IPS-11a (cell line): ENCODE data around the gene SLC32A1.

Experiments used
- H3K4me3 ChIP-seq: one replicate; pipeline ENCODE4 v1.5.1; 2013; ENCODE audit warnings: low read depth, low read length, control low read depth

Gene SLC32A1

DNA sequence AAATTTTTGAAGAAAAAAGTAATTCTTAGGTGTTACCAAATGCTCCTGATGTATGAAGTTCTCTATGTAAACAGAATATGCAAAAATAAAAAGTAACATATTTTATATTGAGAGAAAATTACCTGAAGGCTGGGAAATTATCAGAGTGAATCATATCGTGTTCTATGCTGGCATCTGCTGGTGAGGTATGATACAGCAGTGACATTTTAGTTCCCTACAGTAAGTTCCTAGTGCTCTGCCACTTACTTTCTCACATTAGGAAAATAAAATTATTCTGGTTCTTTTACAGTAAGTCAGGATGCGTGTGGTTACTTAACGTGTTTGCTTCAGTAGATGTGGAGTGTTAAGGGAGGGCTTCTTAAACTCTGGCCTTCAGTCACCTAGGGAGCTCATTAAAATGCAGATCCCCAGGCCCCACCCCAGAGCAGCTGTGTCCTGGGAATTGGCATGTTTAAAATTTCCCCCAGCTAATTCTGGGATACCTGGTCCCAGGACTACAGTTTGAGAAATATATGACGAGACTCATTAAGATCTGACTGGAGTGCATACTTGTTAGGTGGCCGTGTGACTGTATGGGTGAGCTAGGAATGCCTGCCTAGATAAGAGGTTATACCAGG lies 27.2 kb downstream of the SLC32A1 start:
- no peak overlapping the region for H3K4me3 ChIP-seq

DNA sequence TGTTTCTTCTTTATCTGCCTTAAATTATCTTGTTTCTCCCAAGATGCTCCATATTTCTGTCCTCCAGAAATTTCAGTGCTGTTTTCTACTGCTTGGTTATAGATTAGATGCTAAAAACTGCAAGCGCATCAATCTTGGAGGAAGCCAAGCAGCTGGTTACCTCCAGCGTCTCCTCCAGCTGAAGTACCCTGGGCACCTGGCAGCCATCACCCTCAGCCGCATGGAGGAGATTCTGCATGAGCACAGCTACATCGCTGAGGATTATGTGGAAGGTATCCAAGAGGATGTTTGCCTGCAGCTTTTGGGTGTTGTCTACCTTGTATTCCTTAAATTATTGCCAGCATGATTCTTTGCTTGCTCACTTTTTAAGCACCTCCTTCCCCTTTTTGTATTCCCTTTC lies 27.7 kb downstream of the SLC32A1 start:
- no peak overlapping the region for H3K4me3 ChIP-seq

DNA sequence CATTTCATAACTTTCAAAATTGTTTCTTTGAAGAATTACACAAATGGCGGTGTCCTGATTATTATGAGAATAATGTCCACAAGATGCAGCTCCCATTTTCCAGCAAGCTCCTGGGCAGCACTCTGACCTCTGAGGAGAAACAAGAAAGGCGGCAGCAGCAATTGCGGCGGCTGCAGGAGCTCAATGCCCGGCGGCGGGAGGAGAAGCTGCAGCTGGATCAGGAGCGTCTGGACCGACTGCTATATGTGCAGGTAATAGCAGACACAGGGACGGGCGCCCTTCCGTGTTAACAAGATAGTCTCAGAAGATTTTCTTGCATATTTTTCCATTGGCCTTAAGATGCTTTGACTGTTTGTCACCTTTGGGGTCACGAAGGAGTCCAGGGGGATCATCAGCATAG lies 30.6 kb downstream of the SLC32A1 start:
- H3K4me3 ChIP-seq = no peak overlapping the region

DNA sequence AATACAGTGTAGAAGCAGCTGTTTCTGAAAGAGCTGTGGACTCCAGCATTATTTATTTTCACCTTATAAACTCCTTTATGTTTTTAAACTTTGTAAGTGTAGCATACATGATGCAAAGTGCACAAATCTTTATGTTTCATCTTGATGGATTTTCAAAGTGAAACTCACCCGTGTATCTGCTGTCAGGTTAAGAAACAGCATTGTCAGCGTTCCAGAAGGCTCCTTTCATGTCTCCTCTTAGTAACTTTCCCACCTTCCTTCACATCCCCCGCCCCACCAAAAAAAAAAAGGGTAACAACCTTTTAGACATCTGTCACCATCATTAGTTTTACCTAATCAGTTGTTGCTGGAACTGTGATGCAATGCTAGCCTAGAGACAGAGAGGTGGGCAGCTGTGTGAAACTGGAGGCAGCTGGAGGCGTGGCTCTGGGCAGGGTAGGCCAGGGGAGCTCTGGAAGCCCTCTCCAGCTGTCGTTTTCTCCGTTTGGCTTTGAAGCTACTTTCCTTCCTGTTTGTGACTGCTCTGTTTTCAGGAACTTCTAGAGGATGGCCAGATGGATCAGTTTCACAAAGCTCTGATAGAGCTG lies 31.1 kb downstream of the SLC32A1 start:
- H3K4me3 ChIP-seq = no peak overlapping the region

DNA sequence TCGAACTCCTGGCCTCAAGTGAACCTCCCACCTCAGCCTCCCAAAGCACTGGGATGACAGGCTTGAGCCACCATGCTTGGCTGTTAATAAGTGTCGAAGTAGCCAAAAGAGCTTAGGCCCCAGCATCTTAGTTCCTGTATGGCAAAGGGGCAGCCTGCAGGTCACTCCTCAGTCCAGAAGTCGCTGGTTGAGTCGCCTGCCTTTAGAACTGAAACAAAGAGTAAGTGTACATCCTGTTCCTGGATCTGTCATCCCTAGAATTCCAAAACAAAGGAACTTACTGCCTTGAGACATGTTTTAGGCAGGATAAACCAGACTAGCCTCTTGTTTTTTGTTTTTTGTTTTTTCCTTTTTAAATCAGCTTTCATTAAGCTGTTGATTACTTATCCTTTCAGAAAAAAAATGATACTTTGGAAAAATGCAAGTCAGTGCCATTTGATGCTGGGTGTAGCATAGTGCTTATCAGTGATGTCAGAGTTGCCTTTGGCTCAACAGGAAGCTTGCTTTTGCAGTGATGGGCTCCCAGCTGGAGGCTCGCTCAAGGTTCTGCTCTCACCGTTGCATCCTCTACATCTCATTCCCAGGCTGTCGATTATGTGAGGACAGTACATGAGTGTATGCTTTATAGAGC lies 33.0 kb downstream of the SLC32A1 start:
- no peak overlapping the region for H3K4me3 ChIP-seq

DNA sequence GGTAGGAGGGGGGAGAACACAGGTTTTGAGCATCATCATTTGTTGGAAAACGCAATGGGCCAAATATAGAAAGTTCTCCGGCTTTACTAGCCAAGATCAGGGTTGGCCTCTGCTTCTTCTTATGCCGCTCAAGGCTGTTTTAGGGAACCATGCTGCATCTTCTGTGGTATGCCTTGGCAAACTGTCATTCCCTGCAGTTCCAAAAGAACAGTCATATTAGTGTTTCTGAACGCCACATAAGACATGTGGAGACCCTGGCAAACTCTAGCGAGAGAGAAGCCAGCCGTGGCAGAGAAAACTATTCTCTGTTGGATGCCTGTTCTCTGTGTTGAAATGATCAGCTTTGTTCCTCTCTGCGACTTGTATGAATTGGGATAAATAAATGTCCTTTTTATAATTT lies 34.8 kb downstream of the SLC32A1 start:
- no peak overlapping the region for H3K4me3 ChIP-seq

DNA sequence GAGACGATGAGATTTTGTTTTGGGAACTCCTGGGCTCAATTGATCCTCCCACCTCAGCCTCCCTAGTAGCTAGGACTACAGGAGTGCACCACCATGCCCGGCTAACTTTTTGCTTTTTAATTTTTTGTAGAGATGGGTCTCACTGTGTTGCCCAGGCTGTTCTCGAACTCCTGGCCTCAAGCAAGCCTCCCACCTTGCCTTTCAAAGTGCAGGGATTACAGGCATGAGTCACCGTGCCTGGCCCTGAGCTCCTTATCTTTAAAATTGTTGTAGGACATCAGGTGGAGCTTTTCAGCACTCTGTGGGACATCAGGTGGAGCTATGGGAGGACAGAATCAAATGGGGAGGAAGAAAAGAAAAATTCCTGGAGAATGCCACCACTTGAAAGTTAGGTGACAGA lies 36.7 kb downstream of the SLC32A1 start:
- H3K4me3 ChIP-seq = no peak overlapping the region

DNA sequence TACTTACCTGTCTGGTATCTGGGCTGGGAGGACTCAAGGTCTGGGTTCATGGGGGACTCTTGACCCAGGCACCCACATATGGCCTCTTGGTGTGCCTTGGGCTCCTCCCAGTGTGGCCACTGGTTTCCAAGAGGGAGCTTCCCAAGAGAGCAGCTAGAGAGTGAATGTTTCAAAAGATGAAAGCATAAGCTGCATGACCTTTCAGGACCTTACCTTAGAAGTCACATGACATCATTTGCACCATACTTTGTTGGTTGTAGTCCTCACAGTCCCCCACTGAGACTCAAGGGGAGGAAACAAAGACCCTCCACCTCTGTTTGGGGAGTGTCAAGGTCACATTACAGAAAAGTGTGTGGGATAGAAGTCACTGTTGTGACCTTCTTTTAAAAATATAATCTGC lies 37.9 kb downstream of the SLC32A1 start:
- H3K4me3 ChIP-seq = no peak overlapping the region

DNA sequence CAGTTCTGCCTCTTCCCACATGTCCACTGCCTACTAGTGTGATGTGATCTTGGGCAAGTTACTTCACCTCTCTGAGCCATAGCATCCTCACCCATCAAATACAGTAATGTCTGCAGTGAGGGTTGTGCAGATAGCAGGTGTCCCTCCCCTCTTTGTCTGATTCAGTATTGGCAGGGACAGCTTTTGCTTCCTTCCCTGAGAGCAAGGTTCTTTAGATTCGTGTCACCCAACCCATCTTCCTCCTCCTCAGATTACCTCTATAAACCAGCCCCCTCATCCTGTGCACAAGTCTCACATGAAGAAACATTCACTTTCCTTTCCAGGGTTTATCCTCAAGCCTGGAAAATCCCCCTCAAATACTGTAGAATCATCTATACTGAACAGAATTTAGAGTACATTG lies 39.3 kb downstream of the SLC32A1 start:
- H3K4me3 ChIP-seq = no peak overlapping the region

DNA sequence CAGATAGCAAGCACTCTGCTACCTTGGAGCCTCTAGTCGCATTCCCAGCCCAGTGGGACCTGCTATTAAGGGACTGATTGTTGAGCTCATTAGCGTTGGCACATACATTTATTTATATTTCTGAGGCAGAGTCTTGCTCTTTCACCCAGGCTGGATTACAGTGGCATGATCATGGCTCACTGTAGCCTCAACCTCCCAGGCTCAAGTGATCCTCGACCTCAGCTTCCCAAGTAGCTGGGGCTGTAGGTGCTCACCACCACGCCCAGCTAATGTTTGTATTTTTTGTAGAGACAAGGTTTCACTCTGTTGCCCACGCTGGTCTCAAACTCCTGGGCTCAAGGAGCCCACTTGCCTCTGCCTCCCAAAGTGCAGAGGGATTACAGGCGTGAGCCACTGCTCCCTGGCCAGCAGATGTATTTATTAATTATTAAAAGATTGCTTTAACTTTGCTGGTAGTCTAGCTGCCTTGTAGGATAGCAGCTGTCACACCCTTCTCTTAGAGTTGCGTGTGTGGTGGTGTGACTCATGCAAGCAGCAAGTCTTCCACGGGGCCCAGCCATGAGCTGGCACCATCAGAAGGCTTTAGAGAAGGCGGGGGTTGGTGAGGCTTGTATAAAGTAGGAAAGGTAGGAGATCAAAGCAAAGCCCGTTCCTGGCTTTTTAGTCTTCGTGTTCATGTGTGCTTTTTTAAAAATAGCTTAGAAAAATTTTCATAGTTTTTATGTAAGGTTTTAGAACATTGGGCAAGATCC lies 40.5 kb downstream of the SLC32A1 start:
- H3K4me3 ChIP-seq = no peak overlapping the region

DNA sequence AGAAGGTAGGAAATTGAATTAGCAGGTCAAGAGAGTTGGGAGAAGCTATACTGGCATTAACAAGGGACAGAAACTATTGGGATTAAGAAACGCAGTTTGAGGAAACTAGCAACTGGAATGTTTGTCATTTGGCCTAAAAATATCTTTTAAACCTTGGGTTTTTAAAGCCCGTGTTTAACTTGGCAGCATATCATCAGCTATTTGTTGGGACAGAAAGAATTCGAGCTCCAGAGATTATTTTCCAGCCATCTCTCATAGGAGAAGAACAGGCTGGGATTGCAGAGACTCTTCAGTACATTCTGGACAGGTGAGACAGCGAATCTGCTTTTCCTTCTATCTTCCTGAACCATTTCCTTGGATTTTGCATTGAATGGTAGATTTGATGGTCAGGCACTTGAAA lies 41.8 kb downstream of the SLC32A1 start:
- H3K4me3 ChIP-seq = no peak overlapping the region

DNA sequence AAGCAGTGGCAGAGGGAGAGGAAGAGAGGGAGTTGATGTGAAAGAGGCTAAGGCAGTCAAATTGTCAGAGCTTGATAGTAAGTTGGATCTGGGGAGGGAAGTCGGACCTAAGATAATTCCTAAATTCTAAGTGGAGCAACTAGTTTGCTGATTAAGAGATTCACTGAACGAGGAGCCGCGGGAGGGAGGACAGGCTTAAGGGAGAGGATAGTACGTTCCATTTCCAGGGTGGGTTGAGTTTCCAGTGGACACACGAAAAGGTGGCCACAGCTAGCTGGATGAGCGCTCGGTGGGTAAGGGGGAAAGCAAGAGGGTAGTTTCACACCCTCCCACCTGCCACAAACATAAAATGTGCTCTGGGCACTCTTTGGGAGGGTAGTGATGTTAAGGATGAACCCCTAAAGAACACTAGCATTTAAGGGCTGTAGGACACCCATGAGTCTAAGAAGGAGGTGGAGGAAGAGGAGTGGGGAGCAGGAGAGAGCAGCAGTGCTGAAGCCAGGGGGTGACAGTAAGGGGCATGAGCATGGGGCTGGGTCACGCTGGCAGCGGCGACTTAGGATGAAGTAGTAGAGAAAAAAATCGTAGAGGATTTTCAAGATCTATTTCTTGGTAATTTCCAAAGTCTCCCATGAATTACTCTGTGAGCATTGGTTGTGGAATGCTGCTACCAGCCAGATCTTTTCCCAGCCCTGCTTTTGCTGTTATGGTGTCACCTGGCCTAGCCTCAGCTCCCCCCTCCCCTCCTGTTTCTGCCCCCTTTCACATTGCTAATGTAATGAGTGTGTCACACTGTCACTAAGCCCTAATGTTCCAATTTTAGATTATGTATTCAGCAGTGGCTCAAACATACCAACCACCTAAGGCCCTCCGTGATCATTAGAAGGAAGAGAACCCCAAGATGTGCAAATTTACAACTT lies 45.4 kb downstream of the SLC32A1 start:
- H3K4me3 ChIP-seq = no peak overlapping the region

DNA sequence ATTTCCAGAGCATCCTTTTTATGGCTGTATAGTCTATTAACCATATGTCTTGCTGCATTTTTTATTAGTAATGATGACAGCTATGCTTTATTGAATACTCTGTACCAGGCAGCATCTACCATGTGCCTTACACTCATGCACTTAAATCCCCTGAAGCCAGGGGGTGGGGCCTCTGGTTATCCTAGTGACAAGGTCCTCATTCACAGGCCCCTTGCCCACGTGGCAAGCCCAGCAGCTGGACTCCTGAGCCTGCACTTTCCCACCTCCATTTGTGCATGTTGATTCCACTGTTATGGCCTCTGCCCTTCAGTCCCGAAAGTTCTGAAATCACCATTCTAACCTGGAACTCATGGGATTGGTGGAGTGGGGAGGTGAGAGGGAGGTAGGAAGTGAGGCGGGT lies 46.3 kb downstream of the SLC32A1 start:
- no peak overlapping the region for H3K4me3 ChIP-seq

DNA sequence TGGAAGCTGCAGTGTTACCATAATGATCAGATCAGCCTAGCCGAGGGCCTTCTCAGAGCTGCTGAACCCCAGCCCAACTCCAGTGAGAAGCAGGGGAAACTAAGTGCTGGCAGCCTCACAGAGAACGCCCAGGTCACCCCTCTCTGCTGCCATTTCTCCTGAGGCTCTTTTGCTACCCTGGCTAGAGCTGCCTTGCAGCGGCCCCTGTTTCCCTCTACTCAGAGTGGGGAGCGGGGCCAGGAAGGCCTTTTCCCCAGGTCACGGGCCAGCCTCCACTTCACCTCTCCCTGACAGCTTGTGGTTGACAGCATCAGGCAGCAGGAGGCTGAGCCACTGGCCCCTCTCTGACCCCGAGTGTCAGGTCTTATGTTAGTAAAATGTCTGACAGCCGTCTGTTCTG lies 46.7 kb downstream of the SLC32A1 start:
- H3K4me3 ChIP-seq = no peak overlapping the region

DNA sequence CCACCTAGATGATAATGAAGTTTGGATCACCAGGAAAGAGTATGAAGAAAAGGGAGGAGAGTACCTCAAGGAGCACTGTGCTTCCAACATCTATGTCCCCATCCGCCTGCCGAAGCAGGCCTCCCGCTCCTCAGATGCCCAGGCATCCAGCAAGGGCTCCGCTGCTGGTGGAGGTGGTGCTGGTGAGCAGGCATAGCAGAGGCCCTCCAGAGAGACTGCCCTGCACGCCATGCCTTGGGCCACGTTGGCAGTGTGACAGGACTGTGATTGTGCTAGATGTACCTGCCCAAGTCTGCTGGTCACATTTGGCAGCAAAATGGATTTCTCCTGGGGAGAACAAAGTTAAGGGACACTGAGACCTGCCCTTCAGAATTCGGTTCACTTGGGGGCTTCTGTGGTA lies 47.3 kb downstream of the SLC32A1 start:
- no peak overlapping the region for H3K4me3 ChIP-seq

DNA sequence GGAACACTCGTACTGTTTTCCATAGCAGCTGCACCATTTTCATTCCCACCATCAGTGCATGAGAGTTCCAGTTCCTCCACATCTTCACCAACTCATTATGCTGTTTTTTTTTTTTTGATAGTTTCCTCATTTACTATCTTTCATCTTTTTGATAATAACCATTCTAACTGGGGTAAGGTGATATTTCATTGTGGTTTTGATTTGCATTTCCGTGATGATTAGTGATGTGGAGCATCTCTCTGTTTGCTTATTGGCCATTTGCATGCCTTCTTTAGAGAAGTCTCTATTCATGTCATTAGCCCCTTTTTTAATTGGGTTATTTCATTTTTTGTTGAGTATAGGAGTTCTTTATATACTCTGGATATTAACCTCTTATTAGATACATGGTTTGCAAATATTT lies 49.9 kb downstream of the SLC32A1 start:
- H3K4me3 ChIP-seq = no peak overlapping the region

DNA sequence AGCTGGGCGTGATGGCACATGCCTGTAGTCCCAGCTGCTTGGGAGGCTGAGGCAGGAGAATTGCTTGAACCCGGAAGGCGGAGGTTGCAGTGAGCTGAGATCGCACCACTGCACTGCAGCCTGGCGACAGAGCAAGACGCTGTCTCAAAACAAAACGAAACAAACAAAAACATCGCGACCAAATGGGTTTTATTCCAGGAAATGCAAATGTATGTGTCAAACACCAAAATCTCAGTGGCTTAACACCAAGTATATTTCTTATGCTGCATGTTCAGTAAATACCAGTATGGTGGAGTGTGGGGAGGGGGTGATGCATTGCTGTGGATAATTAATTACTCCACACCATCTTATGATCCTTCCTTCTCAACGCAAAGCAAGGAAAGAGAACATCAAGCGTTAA lies 52.1 kb downstream of the SLC32A1 start:
- no peak overlapping the region for H3K4me3 ChIP-seq
